Stimulated activated memory B cell treated with anti-CD40 and anti-IgM and Interleukin-4, amounts not matched to agents 10 μg/mL and 1 μg/mL and 100 μg/mL, for 72 hours (primary cell): ENCODE data around the gene FZD4.
A peak's percentile ranks its signal among the peaks of the same experiment; 100 is the strongest.

Experiments
- ATAC-seq: fragments of 150-1000 bp; cut with Tn5 transposase; 2 replicates; pipeline ENCODE4 v1.10.0; 2021
- H3K27ac Mint-ChIP-seq: one replicate; pipeline ENCODE4 v1.8.0; 2022; ENCODE audit warnings: mild to moderate bottlenecking, mixed read lengths
- H3K27me3 Mint-ChIP-seq: one replicate; pipeline ENCODE4 v1.8.0; 2022; ENCODE audit warnings: mixed read lengths
- H3K36me3 Mint-ChIP-seq: one replicate; pipeline ENCODE4 v1.8.0; 2022; ENCODE audit warnings: mixed read lengths
- H3K4me1 Mint-ChIP-seq: one replicate; pipeline ENCODE4 v1.8.0; 2022; ENCODE audit warnings: mixed read lengths
- H3K4me3 Mint-ChIP-seq: one replicate; pipeline ENCODE4 v1.8.0; 2022; ENCODE audit warnings: mild to moderate bottlenecking, moderate library complexity, mixed read lengths
- H3K9me3 Mint-ChIP-seq: one replicate; pipeline ENCODE4 v1.8.0; 2022; ENCODE audit warnings: mixed read lengths

Gene FZD4

DNA sequence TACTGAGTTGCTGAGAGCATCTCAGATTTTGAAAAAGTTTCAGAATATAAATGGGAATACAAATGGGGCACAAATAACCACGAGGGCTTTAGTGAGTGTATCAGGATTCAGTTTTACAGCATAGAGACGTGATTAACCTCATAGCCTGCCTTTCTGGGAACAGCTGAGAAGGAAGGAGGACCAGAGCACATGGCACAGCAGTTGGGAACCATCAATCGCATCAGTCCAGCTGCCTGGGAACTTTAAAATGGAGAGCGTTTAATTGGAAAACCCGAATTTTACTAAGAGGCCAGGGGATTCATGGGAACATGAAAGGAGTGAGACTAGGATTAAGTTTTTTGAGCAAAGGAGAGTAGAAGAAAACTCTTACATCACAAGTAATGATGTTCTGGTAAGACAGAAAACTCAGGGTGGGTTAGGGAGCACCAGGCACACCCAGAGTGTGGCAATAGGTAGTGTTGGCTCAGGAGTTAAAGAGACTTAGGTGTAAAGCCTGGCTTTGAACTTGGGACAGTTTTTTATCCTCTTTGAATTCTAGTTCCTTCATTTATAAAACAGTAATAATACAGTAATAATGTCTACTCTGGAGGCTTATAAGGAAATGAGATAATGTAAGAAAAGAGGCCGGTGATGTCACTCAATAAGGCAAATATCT lies 40.2 kb downstream of the FZD4 start:
- ATAC-seq: no peak
- H3K4me1 Mint-ChIP-seq: no peaks in the 10 kb centered on the region
- no peak overlapping the region for H3K4me3 Mint-ChIP-seq
- H3K36me3 Mint-ChIP-seq: no peaks in the 10 kb centered on the region
- peaks cover 3% of the 10 kb centered on the region for H3K9me3 Mint-ChIP-seq
- no peak overlapping the region for H3K27ac Mint-ChIP-seq
- peaks cover 27% of the 10 kb centered on the region for H3K27me3 Mint-ChIP-seq

DNA sequence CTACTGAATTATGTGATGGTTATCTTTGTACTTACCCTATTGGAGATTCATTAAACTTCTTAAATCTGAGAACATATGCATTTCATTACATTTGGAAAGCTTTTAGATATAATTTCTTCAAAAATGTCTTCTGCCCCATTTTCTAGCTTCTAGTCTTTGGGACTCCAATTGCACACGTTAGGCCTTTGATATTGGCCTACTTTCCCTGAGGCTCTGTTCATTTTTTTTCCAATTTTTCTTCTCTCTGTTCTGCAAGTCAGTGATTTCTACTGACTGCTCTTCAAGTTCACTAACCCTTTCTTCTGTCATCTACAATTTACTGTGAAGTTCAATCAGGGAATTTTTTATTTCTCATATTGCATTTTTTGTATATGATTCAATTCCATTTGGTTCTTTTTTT lies 43.0 kb downstream of the FZD4 start:
- Mint-ChIP-seq H3K27ac (no peak overlapping the region), H3K4me1 (no peaks in the 10 kb centered on the region), H3K4me3 (no peak overlapping the region), H3K36me3 (no peaks in the 10 kb centered on the region), H3K27me3 (peaks cover 27% of the 10 kb centered on the region), H3K9me3 (peaks cover 3% of the 10 kb centered on the region)
- no peak for ATAC-seq

DNA sequence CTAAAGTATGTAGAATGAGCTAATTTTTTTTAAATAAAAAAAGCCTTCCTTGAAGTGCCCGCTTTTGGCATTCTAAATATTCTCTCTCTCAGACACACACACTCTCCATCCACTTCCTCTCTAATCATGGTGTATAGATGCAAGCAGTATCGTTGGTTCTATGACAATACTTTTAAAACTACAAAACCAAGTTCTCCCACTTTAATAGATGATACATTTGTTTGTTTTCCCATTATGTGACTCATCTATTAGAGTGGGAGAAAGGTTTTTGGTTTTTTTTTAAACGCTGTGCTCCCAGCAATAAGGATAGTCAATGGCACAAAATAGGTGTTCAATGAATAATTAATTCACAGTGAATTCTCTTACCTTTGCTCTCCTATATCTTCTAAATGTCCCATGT lies 44.6 kb downstream of the FZD4 start:
- H3K36me3 Mint-ChIP-seq: no peaks in the 10 kb centered on the region
- H3K4me1 Mint-ChIP-seq: no peaks in the 10 kb centered on the region
- H3K27ac Mint-ChIP-seq: no peak overlapping the region
- H3K27me3 Mint-ChIP-seq: peaks cover 27% of the 10 kb centered on the region
- H3K9me3 Mint-ChIP-seq: peaks cover 3% of the 10 kb centered on the region
- H3K4me3 Mint-ChIP-seq: no peak overlapping the region
- ATAC-seq: no peak

DNA sequence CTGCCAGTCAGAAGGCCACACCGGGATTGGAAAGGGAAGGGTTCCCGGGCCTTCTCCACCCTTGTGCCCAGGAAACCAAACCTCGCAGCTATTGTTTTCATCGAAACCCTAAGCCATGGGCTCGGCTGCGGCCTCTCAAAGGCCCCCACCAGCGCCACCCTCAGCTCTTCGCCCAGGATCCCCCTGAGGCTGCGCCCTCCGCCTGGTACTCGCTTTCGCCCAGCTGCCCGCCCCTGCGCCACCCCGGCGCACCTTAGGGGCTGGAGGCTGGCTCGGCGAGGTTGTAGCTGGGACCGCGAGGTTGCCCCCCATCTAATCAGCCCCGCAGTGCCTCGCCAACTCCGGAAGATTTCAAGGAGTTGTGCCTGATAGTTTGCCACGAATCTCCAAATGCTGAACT lies 49.0 kb downstream of the FZD4 start:
- H3K4me3 Mint-ChIP-seq: no peak overlapping the region
- peak; percentile 34 for ATAC-seq

DNA sequence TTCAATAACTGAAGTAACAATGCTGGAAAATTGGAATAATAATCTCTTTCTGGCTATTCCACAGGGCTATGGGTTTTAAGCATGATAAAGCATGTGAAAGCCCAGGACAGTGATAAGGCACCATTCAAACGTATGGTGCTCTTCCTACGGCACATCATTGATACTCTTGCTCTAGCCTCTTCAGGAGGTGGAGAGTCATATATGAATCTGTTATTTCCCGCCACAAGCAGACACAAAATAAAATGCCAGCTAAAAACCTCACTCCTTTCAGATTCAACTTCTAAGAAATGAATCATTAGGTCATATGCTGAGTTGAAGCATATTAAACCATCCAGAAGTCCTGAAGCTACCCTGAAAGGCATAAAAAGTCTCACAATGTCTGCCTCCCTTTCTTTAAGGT lies 49.9 kb downstream of the FZD4 start:
- Mint-ChIP-seq H3K27me3 (no peaks in the 10 kb centered on the region), H3K4me3 (no peak overlapping the region), H3K4me1 (no peaks in the 10 kb centered on the region), H3K27ac (no peak overlapping the region), H3K36me3 (no peaks in the 10 kb centered on the region), H3K9me3 (no peaks in the 10 kb centered on the region)
- no peak for ATAC-seq

More for the DNA sequence above, 49.0 kb downstream of the FZD4 start:
- Mint-ChIP-seq H3K9me3 (no peaks in the 10 kb centered on the region), H3K27ac (no peak overlapping the region), H3K27me3 (no peaks in the 10 kb centered on the region), H3K36me3 (no peaks in the 10 kb centered on the region), H3K4me1 (no peaks in the 10 kb centered on the region)

DNA sequence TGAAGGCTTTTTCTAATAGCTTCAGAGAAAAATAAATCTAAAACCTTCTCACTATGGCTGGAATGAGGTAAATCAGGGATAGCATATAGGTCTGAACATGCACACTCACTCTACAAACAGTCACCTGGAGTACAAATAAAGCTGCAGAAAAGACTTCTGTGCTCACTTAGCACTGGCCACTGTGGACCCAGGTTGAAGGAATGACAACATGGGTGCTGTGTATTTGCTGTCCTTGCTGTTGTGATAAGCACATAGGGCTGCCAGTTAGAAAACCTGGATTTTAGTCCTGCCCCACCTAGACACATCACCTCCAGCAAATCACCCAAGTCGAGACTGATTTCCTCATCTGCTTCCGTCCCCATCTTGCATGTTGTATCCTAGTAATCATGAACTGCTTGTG lies 51.2 kb downstream of the FZD4 start:
- no peak overlapping the region for H3K4me3 Mint-ChIP-seq
- H3K9me3 Mint-ChIP-seq: no peaks in the 10 kb centered on the region
- no peak overlapping the region for H3K27ac Mint-ChIP-seq
- no peaks in the 10 kb centered on the region for H3K36me3 Mint-ChIP-seq
- H3K27me3 Mint-ChIP-seq: no peaks in the 10 kb centered on the region
- H3K4me1 Mint-ChIP-seq: no peaks in the 10 kb centered on the region
- ATAC-seq: no peak

DNA sequence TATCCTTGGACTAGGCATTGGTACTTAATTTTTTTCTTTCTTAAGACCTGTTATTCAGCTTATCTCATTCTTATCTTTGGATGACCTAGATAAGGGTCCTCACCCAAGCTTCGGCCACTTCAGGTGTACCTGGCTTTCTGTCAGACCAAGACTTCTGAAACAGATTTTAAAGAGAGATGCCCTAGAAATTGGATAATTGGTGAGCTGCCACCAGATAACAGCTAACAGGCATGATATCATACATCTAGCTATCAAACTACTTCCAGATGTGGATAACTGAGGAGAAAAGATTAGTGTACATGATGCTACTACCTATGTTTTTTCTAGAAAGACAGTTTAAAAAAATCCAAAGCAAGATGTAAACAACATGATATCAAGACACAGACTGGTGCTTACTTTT lies 52.9 kb downstream of the FZD4 start:
- H3K27me3 Mint-ChIP-seq: no peaks in the 10 kb centered on the region
- H3K4me1 Mint-ChIP-seq: no peaks in the 10 kb centered on the region
- no peaks in the 10 kb centered on the region for H3K36me3 Mint-ChIP-seq
- no peaks in the 10 kb centered on the region for H3K9me3 Mint-ChIP-seq
- H3K27ac Mint-ChIP-seq: no peak overlapping the region
- ATAC-seq: no peak
- no peak overlapping the region for H3K4me3 Mint-ChIP-seq

DNA sequence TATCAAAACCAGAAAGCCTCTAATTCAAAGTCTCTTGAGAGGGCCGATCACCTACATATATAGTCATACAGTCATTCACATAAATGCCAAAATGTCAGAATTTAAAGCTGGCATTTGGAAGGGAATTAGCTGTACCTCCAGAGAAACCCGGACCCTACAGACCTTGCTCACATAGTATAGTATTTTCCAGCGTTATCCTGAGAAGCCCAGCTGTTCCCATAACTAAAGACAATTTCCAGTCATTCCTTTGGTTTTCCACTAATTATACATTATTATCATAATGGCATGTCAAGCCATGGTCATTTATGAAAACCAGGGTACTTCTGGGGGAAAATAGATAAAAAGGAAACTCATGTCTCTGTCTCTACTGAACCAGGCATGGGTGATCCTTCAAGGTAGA lies 53.6 kb downstream of the FZD4 start:
- H3K27me3 Mint-ChIP-seq: no peaks in the 10 kb centered on the region
- no peak for ATAC-seq
- no peak overlapping the region for H3K4me3 Mint-ChIP-seq
- H3K4me1 Mint-ChIP-seq: no peaks in the 10 kb centered on the region
- no peaks in the 10 kb centered on the region for H3K9me3 Mint-ChIP-seq
- H3K27ac Mint-ChIP-seq: no peak overlapping the region
- no peaks in the 10 kb centered on the region for H3K36me3 Mint-ChIP-seq

DNA sequence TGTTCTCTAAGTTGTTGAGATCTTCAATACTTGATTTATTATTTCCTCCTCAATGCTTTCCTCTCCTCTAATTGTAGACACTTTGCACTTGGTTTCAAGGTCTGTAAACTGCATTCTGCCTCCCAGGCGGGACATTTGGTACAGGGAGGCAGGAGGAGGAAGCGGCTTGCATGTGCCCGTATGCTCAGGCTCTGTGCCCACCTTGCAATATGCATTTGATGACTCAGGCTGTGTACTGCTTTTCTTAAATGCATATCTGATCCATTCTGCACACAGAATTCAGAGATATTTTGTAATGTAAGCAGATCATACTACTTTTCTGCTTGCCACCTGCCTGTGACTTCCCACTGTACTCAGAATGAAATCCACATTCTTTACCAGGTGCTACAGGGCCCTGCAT lies 55.0 kb downstream of the FZD4 start:
- Mint-ChIP-seq H3K27ac (no peak overlapping the region), H3K27me3 (no peaks in the 10 kb centered on the region), H3K4me3 (no peak overlapping the region), H3K9me3 (no peaks in the 10 kb centered on the region), H3K4me1 (no peaks in the 10 kb centered on the region), H3K36me3 (no peaks in the 10 kb centered on the region)
- no peak for ATAC-seq

DNA sequence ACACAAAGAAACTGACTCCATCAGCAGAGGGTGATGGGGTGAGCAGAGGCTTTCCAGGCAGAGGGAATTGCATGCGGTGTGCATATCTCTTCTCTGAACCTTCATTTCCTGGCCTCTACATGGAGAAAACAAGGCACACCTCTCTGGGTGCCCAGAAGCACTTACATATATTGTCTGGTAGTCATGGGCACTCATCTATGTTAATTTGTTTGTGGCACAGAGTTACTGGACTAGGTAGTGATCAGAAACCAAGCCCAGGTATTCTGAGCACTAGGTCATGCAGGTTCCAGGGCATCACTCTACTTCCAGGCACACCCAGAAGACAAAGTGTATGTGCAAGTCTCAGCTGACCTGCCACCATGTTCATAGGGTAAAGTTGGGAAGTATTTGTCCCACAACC lies 56.5 kb downstream of the FZD4 start:
- H3K36me3 Mint-ChIP-seq: no peaks in the 10 kb centered on the region
- no peak for ATAC-seq
- H3K27ac Mint-ChIP-seq: no peak overlapping the region
- no peak overlapping the region for H3K4me3 Mint-ChIP-seq
- H3K4me1 Mint-ChIP-seq: no peaks in the 10 kb centered on the region
- no peaks in the 10 kb centered on the region for H3K27me3 Mint-ChIP-seq
- H3K9me3 Mint-ChIP-seq: no peaks in the 10 kb centered on the region

DNA sequence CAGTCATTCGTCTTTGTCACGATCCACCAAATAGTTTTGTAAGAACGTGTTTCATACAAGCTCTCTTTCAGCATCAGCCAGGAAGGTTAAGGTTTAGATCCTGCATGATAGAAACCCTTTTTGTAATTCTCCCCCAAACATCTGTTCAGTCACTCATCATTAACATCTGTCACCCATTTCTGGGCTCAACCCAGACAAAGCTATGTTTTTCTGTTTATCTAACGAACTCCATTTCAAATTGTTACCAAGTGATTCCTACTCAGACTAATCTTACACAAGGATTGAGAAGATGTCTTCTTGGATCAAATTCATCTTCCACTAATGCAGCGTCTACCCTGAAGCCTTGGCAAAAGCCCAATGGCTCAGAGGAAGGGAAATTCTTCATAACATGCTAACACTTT lies 58.8 kb downstream of the FZD4 start:
- H3K36me3 Mint-ChIP-seq: no peaks in the 10 kb centered on the region
- no peaks in the 10 kb centered on the region for H3K4me1 Mint-ChIP-seq
- no peak for ATAC-seq
- no peaks in the 10 kb centered on the region for H3K27me3 Mint-ChIP-seq
- no peak overlapping the region for H3K27ac Mint-ChIP-seq
- no peak overlapping the region for H3K4me3 Mint-ChIP-seq
- no peaks in the 10 kb centered on the region for H3K9me3 Mint-ChIP-seq
